Measurements from ENCODE around the gene HLF. TPM values are rescaled to one million over a fixed set of nuclear protein-coding genes. Genes with fewer than 3 reads are reported as not detected.

HLF gene
- total RNA-seq, 1 donor from 2014 or later, result 0.25 TPM

GRCh38 chr17:55233840-55234239, 30.9 kb upstream of the HLF start:
- Histone ChIP-seq H3K4me3 (ENCODE audit: low read depth, low read length) (no peak overlapping the region), H3K36me3 (ENCODE audit: control insufficient read depth, insufficient read depth, low read length) (no peaks in the 10 kb centered on the region), H3K27me3 (ENCODE audit: control insufficient read depth, insufficient read depth, low read length) (no peaks in the 10 kb centered on the region)
- DNase-seq (ENCODE audit: low read depth), result no peak
- no peak for TF ChIP-seq CTCF (IDR thresholded peaks at IDR 0.05; ENCODE audit: insufficient read depth, low read length, poor library complexity, severe bottlenecking)

DNA sequence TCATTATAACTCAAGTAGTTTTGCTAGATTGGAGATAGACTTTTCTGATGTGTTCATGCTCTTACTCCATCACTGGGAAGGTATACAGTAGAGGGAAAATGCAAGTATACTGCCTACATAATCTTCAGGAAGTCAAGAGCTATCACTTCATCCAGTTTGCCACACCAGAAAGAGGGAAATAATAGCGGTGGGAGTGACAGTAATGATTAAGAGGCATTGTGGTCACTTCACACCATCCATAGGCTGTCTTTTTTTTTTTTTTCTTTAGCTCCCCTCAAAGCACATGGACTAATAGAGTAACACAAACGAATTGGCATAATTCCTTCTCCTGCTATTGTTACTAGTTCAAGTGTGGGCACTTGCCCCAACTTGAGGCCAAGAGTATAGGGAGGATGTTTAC, 28.4 kb upstream of the HLF start:
- H3K36me3 ChIP-seq (ENCODE audit: control insufficient read depth, insufficient read depth, low read length), result no peaks in the 10 kb centered on the region
- no peak for TF ChIP-seq CTCF (IDR thresholded peaks at IDR 0.05; ENCODE audit: insufficient read depth, low read length, poor library complexity, severe bottlenecking)
- no peaks in the 10 kb centered on the region for H3K27me3 ChIP-seq (ENCODE audit: control insufficient read depth, insufficient read depth, low read length)
- H3K4me3 ChIP-seq (ENCODE audit: low read depth, low read length), result no peak overlapping the region
- no peak for DNase-seq (ENCODE audit: low read depth)

DNA sequence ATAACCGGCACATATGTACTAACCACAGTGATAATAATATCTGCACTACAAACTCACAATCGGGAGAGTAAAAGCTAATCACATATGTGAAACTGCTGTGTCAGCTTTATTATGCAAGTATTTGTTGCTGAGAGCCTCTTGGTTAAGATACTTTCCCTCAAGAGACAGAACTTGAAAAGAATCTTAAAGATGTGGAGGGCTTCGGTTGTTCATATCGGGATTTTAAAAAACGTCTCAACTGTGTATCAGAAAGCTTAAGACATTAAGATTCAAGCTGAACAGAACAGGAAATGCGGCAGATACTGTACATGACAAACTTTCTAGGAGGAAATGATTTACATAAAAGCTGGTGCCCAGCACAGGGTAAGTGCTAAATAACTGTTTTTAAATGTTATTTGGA, 27.5 kb upstream of the HLF start:
- no peak for DNase-seq (ENCODE audit: low read depth)
- H3K4me3 ChIP-seq (ENCODE audit: low read depth, low read length), result no peak overlapping the region
- no peaks in the 10 kb centered on the region for H3K36me3 ChIP-seq (ENCODE audit: control insufficient read depth, insufficient read depth, low read length)
- no peaks in the 10 kb centered on the region for H3K27me3 ChIP-seq (ENCODE audit: control insufficient read depth, insufficient read depth, low read length)
- no peak for TF ChIP-seq CTCF (IDR thresholded peaks at IDR 0.05; ENCODE audit: insufficient read depth, low read length, poor library complexity, severe bottlenecking)

DNA sequence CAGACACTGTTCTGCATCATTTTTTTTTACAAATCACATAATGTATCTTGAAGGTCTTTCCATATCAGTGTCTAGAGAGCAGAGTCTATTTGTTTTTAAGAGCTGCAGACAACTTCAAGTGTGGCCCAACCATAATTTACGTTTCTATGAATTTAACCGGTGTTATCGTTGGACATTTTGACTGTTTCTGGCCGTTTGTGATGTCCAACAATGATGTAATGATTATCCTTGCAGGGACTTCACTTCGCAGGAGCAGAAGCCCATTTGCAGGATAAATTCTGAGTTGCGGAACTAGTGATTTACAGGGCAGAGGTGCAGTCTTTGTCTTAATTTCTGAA, 26.9 kb upstream of the HLF start:
- no peak for DNase-seq (ENCODE audit: low read depth)
- Histone ChIP-seq H3K36me3 (ENCODE audit: control insufficient read depth, insufficient read depth, low read length) (no peaks in the 10 kb centered on the region), H3K27me3 (ENCODE audit: control insufficient read depth, insufficient read depth, low read length) (no peaks in the 10 kb centered on the region), H3K4me3 (ENCODE audit: low read depth, low read length) (peak overlapping the region; percentile 52)
- TF ChIP-seq CTCF (IDR thresholded peaks at IDR 0.05; ENCODE audit: insufficient read depth, low read length, poor library complexity, severe bottlenecking), result no peak

GRCh38 chr17:55238179-55238930, 26.4 kb upstream of the HLF start:
- no peak for TF ChIP-seq CTCF (IDR thresholded peaks at IDR 0.05; ENCODE audit: insufficient read depth, low read length, poor library complexity, severe bottlenecking)
- H3K27me3 ChIP-seq (ENCODE audit: control insufficient read depth, insufficient read depth, low read length), result no peaks in the 10 kb centered on the region
- no peaks in the 10 kb centered on the region for H3K36me3 ChIP-seq (ENCODE audit: control insufficient read depth, insufficient read depth, low read length)
- H3K4me3 ChIP-seq (ENCODE audit: low read depth, low read length), result peak overlapping the region; percentile 52
- peak; percentile 72 for DNase-seq (ENCODE audit: low read depth)

DNA sequence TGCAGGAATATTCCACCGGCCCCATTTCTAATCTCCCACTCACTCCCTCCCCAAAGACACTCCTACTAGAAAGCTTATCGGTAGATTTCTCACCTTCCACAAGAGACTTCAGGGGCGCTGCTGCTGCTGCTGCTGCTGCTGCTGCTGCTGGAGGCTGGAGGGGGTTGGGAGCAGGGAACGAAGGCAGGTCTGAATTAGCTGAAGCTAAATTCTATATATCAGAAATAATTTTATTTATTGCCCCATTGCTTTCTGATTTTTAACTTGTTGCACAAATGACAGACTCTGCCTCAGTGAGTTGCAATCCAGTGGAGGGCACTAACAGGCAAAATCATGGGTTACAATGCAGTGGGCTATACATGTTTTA, 25.8 kb upstream of the HLF start:
- Histone ChIP-seq H3K27me3 (ENCODE audit: control insufficient read depth, insufficient read depth, low read length) (no peaks in the 10 kb centered on the region), H3K4me3 (ENCODE audit: low read depth, low read length) (peak overlapping the region; percentile 52), H3K36me3 (ENCODE audit: control insufficient read depth, insufficient read depth, low read length) (no peaks in the 10 kb centered on the region)
- no peak for DNase-seq (ENCODE audit: low read depth)
- TF ChIP-seq CTCF (IDR thresholded peaks at IDR 0.05; ENCODE audit: insufficient read depth, low read length, poor library complexity, severe bottlenecking), result peak; percentile 22
